AG04449 (cell line): Measurements from ENCODE around the gene GRIN2A.

ENCODE experiments used
- CTCF ChIA-PET: fragments of 350-600 bp; formaldehyde crosslinking; extraction: SDS; loops from one replicate; lab custom pipeline; 2021; ENCODE audit warnings: antibody characterized with exemption; lab: Yijun Ruan, JAX
- POLR2A ChIA-PET: fragments of 400-600, 350-600 bp; formaldehyde crosslinking; extraction: SDS; loops from one replicate; lab custom pipeline; 2020; ENCODE audit warnings: antibody characterized with exemption, inconsistent platforms; lab: Yijun Ruan, JAX
- DNase-seq: peaks from one replicate; pipeline ENCODE4 v3.0.0-alpha.2; 2010; ENCODE audit warnings: low read depth, low spot score
- H3K4me3 ChIP-seq: 2 replicates; pipeline ENCODE4 v1.5.1; 2011; ENCODE audit warnings: low read depth, mild to moderate bottlenecking, control low read depth, low read length
- CTCF ChIP-seq: IDR thresholded peaks from one replicate; pipeline ENCODE4 v1.5.1; 2011; ENCODE audit warnings: mild to moderate bottlenecking, moderate library complexity, low read length, control low read depth, inconsistent platforms; ENCODE audit not compliant: insufficient read depth; ENCODE audit errors: missing control alignments

GRIN2A gene

GRCh38 chr16:10001258-10001775 is 180.9 kb downstream of the GRIN2A start:
- TF ChIP-seq CTCF, result no peak
- POLR2A ChIA-PET, result no interaction called here
- no peak overlapping the region for H3K4me3 ChIP-seq
- CTCF ChIA-PET, result no interaction called here
- DNase-seq, result no peak

DNA sequence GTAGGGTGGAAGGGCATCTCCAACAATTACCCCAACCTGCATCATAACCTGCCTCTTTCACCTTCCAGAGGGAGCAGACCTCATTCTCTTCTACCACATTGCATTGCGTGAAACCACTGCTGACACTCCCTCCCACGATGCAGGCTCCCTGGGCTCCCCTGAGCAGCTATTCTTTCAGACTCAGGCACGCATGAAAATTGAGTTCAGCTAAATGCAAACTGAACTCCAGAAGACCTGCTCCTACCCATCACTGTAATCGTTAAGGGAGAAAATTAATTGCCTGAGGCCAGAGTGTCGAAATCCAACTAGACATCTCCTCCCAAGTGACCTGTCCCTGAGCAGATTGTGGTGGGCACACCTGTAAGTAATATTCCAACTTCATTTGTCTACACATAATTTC is 186.0 kb downstream of the GRIN2A start:
- no peak for TF ChIP-seq CTCF
- no peak for DNase-seq
- ChIA-PET CTCF (no interaction called here), POLR2A (no interaction called here)
- H3K4me3 ChIP-seq, result no peak overlapping the region

DNA sequence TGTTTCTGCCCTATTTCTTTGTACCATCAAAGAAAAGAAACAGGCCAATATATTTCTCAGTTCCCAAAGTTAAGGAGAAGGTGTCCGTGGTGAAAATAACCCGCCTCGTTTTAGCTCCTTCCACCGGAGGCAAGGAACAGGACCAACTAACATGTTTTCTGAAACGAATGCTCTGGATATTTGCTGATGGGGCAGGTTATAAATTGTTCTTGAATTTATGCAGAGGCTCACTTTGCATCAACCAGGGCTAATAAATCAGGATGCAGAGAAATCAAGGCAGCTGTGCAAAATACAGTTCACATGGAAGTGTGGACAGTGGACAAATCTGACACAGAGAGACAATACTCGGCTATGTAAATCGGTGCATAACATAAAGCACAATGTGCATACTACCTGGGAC is 189.8 kb downstream of the GRIN2A start:
- ChIA-PET POLR2A (no interaction called here), CTCF (no interaction called here)
- no peak for TF ChIP-seq CTCF
- no peak for DNase-seq
- H3K4me3 ChIP-seq, result no peak overlapping the region

DNA sequence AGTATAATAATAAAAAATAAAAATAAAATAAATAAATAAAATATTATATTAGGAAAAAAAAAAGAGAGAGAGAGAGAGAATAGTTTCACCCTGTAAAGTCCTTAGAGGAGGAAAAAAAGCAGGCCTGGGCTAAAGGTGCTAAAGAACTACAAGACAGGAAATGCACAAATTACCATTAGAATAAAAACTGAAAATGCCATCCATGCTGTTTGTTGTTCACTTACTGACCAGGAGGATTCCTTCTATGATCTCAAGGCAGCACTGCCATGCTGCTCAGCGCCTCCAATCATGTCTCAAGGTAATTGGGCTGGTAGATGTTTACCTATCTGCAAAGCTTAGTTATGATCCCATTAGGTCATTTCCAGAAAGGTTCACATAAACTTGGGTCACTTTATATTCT is 201.2 kb downstream of the GRIN2A start:
- POLR2A ChIA-PET, result no interaction called here

GRCh38 chr16:9978160-9978725 is 204.0 kb downstream of the GRIN2A start:
- POLR2A ChIA-PET, result no interaction called here
- CTCF ChIA-PET, result no interaction called here
- DNase-seq, result no peak
- no peak overlapping the region for H3K4me3 ChIP-seq
- no peak for TF ChIP-seq CTCF

More for the DNA sequence above, 201.2 kb downstream of the GRIN2A start:
- no peak for DNase-seq
- CTCF ChIA-PET, result no interaction called here
- no peak overlapping the region for H3K4me3 ChIP-seq
- TF ChIP-seq CTCF, result no peak

GRCh38 chr16:9977333-9977897 is 204.8 kb downstream of the GRIN2A start:
- POLR2A ChIA-PET, result no interaction called here
- no peak overlapping the region for H3K4me3 ChIP-seq
- TF ChIP-seq CTCF, result no peak
- CTCF ChIA-PET, result no interaction called here
- no peak for DNase-seq
